Upper lobe of left lung (tissue), 4 donors: ENCODE data around the gene SIRT3.
A peak's percentile ranks its signal among the peaks of the same experiment; 100 is the strongest.

Source experiments
- EP300 ChIP-seq, 4 donors: sonication (generic); formaldehyde crosslinking; IDR thresholded peaks; one replicate each; pipeline ENCODE4 v1.5.1; 2017; ENCODE audit warnings: antibody characterized with exemption in 4 of 4, control low read depth in 2 of 4
- POLR2A ChIP-seq, 4 donors: fragments of 450-650 bp; IDR thresholded peaks; one replicate each; pipeline ENCODE4 v1.5.1; 2016 to 2017; ENCODE audit warnings: antibody characterized with exemption in 4 of 4, mild to moderate bottlenecking in 2 of 4
- POLR2AphosphoS5 ChIP-seq, 2 donors: sonication (generic); formaldehyde crosslinking; IDR thresholded peaks; one replicate each; pipeline ENCODE4 v1.5.1; 2017; ENCODE audit warnings: antibody characterized with exemption in 2 of 2
- TF ChIP-seq, protein P1 (sequence below), 6 experiments: fragments of 450-650 bp in 4 of 6; fragments of 200-600 bp in 2 of 6; sonication (generic) in 2 of 6; IDR thresholded peaks; one replicate each; pipeline ENCODE4 v1.5.1; 2016 to 2019; ENCODE audit warnings: antibody characterized with exemption in 6 of 6

GRCh38 chr11:270451-271318 is 34.5 kb upstream of the SIRT3 start:
- TF ChIP-seq POLR2AphosphoS5 (IDR thresholded peaks at IDR 0.05) (no peak), POLR2A (IDR thresholded peaks at IDR 0.05) (peak in 1 of 4 donors; percentile 6), EP300 (IDR thresholded peaks at IDR 0.05) (no peak)
- TF ChIP-seq, protein P1, sequence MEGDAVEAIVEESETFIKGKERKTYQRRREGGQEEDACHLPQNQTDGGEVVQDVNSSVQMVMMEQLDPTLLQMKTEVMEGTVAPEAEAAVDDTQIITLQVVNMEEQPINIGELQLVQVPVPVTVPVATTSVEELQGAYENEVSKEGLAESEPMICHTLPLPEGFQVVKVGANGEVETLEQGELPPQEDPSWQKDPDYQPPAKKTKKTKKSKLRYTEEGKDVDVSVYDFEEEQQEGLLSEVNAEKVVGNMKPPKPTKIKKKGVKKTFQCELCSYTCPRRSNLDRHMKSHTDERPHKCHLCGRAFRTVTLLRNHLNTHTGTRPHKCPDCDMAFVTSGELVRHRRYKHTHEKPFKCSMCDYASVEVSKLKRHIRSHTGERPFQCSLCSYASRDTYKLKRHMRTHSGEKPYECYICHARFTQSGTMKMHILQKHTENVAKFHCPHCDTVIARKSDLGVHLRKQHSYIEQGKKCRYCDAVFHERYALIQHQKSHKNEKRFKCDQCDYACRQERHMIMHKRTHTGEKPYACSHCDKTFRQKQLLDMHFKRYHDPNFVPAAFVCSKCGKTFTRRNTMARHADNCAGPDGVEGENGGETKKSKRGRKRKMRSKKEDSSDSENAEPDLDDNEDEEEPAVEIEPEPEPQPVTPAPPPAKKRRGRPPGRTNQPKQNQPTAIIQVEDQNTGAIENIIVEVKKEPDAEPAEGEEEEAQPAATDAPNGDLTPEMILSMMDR (IDR thresholded peaks at IDR 0.05), result no peak
